CD4-positive, CD25-positive, alpha-beta regulatory T cell (primary cell): ENCODE measurements around the gene RPL39L. TPM values are rescaled to one million over a fixed set of nuclear protein-coding genes. Genes with fewer than 3 reads are reported as not detected.
"Not testable (repeated sequence)": the region's sequence is repeated elsewhere in the genome, so short reads cannot be mapped to it uniquely, and the experiment has no call there.

Experiments used
- ATAC-seq, 2 donors: fragments of 150-1000 bp; cut with Tn5 transposase; one replicate each; pipeline ENCODE4 v1.10.0; 2021; ENCODE audit warnings: low read depth in 2 of 2, moderate number of reproducible peaks in 2 of 2, moderate library complexity in 1 of 2
- DNase-seq, 3 donors: peaks; one replicate each; pipeline versions ENCODE4 v3.0.0 to v3.0.0-alpha.2; 2012 to 2022; ENCODE audit warnings: mixed read lengths in 1 of 3
- H3K27ac ChIP-seq: one replicate; pipeline ENCODE4 v1.7.0; 2013; ENCODE audit warnings: mild to moderate bottlenecking, low read length; ENCODE audit not compliant: insufficient read depth, poor library complexity, severe bottlenecking
- H3K27me3 ChIP-seq: one replicate; pipeline ENCODE4 v1.7.0; 2013; ENCODE audit warnings: low read length; ENCODE audit not compliant: control insufficient read depth, insufficient read depth
- H3K36me3 ChIP-seq: one replicate; pipeline ENCODE4 v1.7.0; 2013; ENCODE audit warnings: mild to moderate bottlenecking, low read length, moderate library complexity; ENCODE audit not compliant: control insufficient read depth, insufficient read depth
- H3K4me1 ChIP-seq: 2 replicates; pipeline ENCODE4 v1.7.0; 2013; ENCODE audit warnings: mild to moderate bottlenecking, low read length; ENCODE audit not compliant: insufficient read depth, control insufficient read depth, poor library complexity, severe bottlenecking
- H3K4me3 ChIP-seq: one replicate; pipeline ENCODE4 v1.7.0; 2013; ENCODE audit warnings: low read depth, mild to moderate bottlenecking, low read length, moderate library complexity
- H3K9me3 ChIP-seq, 2 experiments: 1 replicate in 1 of 2; 2 replicates in 1 of 2; pipeline ENCODE4 v1.7.0; 2013; ENCODE audit warnings: low read length in 2 of 2, mild to moderate bottlenecking in 1 of 2, moderate library complexity in 1 of 2; ENCODE audit not compliant: control insufficient read depth in 2 of 2
- H3K27ac Mint-ChIP-seq, 3 donors: one replicate each; pipeline ENCODE4 v1.8.0; 2020 to 2022; ENCODE audit warnings: mild to moderate bottlenecking in 3 of 3, mixed read lengths in 3 of 3, moderate library complexity in 2 of 3
- H3K27me3 Mint-ChIP-seq: one replicate; pipeline ENCODE4 v1.8.0; 2022; ENCODE audit warnings: mild to moderate bottlenecking, mixed read lengths
- H3K36me3 Mint-ChIP-seq: one replicate; pipeline ENCODE4 v1.8.0; 2020; ENCODE audit warnings: mixed read lengths
- H3K4me1 Mint-ChIP-seq, 4 donors: one replicate each; pipeline ENCODE4 v1.8.0; 2020 to 2022; ENCODE audit warnings: mixed read lengths in 4 of 4, mild to moderate bottlenecking in 1 of 4
- H3K4me3 Mint-ChIP-seq, 4 donors: one replicate each; pipeline ENCODE4 v1.8.0; 2020 to 2022; ENCODE audit warnings: mild to moderate bottlenecking in 4 of 4, mixed read lengths in 4 of 4, moderate library complexity in 3 of 4
- H3K9me3 Mint-ChIP-seq, 7 donors: one replicate each; pipeline ENCODE4 v1.8.0; 2020 to 2022; ENCODE audit warnings: mixed read lengths in 7 of 7, mild to moderate bottlenecking in 3 of 7, moderate library complexity in 2 of 7
- polyA plus RNA-seq, 4 donors: library from polyadenylated mRNA; unstranded; fragments of 300-500 nt; fragmentation: Illumina TruSeq; gene quantifications; one replicate each; pipeline ENCODE4 v1.2.3, GENCODE V29; 2021
- total RNA-seq: library from RNA; stranded (reverse); gene quantifications from one replicate; pipeline ENCODE4 v1.2.3, GENCODE V29; 2022

Gene RPL39L
- total and polyA plus RNA-seq, 5 donors from 2014 or later = 4.2 to 43.7 (median 27.7) TPM

DNA sequence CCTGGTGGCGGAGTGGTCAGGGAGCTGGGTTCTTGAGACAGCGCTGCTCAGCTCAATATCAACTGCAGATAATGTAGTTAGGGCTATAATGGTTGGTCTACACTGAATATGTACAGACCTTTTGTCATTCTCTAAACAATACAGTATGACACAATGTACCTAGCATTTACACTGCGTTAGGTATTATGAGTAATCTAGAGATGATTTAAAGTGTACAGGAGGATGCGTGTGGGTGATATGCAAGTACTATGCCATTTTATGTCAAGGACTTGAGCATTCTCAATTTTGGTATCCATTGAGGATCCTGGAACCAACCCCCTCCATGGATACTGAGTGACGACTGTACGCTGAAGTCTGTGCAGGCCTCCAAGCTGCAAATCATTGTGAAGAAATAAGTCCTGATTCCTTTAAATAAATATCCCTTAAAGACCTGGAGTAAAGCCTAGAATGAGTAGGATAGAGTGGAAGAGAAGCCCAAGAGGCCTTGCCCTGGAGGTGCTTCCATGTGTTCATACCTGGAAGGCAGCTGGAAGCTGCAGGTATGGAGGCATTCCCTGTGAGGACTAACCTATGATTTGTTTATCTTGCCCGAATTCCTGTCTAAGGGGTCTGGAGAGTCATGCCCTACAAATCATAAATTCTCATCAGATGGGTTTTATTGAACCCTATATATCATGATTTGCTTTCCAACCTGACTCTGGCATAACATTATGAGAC, 42.3 kb upstream of the RPL39L start:
- Histone ChIP-seq H3K4me1 (no peaks in the 10 kb centered on the region), H3K36me3 (no peaks in the 10 kb centered on the region), H3K27ac (no peak overlapping the region), H3K9me3 (no peaks in the 10 kb centered on the region), H3K27me3 (no peaks in the 10 kb centered on the region), H3K4me3 (no peak overlapping the region)
- H3K4me1 Mint-ChIP-seq = no peaks in the 10 kb centered on the region
- no peak overlapping the region for H3K27ac Mint-ChIP-seq
- ATAC-seq (no peak), DNase-seq (no peak)
- peaks cover 29% of the 10 kb centered on the region for H3K27me3 Mint-ChIP-seq
- H3K36me3 Mint-ChIP-seq = no peaks in the 10 kb centered on the region
- H3K4me3 Mint-ChIP-seq = no peak overlapping the region
- peaks cover 0 to 1% (median 0%) of the 10 kb centered on the region in 7 donors for H3K9me3 Mint-ChIP-seq

DNA sequence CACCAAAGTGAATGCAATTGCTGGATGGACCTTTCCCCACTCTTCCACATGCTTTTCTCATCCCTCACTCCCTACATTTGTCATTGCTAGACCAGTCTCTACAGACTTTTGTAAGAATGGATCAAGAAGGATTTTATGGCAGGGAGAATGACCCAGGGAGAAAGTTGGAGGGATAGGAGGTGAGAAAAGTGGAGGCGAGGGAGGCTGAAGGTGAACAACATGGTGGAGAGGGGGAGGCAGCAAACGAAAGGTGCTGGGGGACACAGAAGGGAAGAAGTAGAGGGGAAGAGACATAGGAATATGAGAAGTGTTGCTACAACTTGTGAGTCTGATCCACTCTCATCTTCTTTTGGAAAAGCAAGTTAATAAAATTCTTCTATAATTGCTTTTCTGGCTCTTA, 33.6 kb upstream of the RPL39L start:
- Mint-ChIP-seq H3K27me3 (peaks cover 49% of the 10 kb centered on the region), H3K4me3 (no peak overlapping the region), H3K36me3 (no peaks in the 10 kb centered on the region), H3K27ac (no peak overlapping the region), H3K4me1 (peaks cover 0 to 3% (median 1%) of the 10 kb centered on the region in 4 donors), H3K9me3 (no peaks in the 10 kb centered on the region)
- Histone ChIP-seq H3K36me3 (no peaks in the 10 kb centered on the region), H3K9me3 (no peaks in the 10 kb centered on the region), H3K4me3 (no peak overlapping the region), H3K27ac (no peak overlapping the region), H3K27me3 (peaks cover 9% of the 10 kb centered on the region), H3K4me1 (no peaks in the 10 kb centered on the region)
- no peak for ATAC-seq
- no peak for DNase-seq

DNA sequence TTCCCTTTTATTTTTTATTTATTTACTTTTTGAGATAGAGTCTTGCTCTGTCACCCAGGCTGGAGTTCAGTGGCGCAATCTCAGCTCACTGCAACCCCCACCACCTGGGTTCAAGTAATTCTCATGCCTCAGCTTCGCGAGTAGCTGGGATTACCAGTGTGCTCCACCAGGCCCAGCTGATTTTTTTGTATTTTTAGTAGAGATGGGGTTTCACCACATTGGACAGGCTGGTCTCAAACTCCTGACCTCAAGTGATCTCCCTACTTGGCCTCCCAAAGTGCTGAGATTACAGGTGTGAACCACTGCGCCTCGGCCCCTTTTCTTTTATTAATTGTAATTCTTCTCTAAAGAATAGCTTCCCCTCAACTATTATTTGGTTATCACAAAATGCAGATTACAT, 31.6 kb upstream of the RPL39L start:
- H3K27me3 ChIP-seq = peaks cover 16% of the 10 kb centered on the region
- not testable (repeated sequence) for DNase-seq, H3K4me3 Mint-ChIP-seq, H3K36me3 Mint-ChIP-seq, H3K4me3 ChIP-seq, H3K27ac Mint-ChIP-seq, H3K4me1 ChIP-seq, H3K4me1 Mint-ChIP-seq, H3K9me3 Mint-ChIP-seq, H3K36me3 ChIP-seq, H3K9me3 ChIP-seq, ATAC-seq, H3K27ac ChIP-seq
- H3K27me3 Mint-ChIP-seq = peaks cover 63% of the 10 kb centered on the region

DNA sequence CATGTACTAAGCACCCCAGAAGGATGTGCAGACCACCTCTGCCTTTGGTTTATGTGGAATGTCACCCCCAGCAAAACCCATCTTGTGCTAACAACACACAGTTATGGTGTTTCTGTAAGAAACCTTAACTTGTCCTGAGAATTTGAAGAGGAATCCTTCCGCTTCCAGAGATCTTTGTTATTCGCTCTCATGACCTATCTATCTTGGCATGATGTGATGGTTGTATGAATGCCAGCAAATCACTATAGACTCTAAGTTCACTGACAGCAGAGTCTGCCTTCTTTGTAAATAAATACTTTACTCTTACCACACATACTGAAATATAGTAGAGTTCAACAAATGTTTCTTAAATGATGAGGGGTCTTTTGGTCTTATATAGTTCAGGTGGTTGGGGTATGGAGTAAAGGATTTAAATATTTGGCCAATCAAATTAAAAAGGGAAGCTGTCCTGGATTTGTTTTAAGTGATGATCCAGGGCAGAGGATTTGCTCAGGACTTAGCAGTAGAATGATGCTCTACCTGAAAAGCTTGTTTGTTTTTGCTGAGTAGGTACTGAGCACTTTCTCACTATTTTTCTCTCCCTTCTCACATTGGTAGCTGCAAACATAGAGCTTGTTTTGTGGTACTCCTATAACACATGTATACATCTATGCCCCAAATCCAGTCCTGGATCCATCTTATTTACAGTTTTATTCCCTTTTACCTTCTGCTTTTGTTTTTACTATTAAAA, 30.1 kb upstream of the RPL39L start:
- Histone ChIP-seq H3K4me3 (no peak overlapping the region), H3K4me1 (no peaks in the 10 kb centered on the region), H3K9me3 (no peaks in the 10 kb centered on the region), H3K36me3 (no peaks in the 10 kb centered on the region), H3K27ac (no peak overlapping the region), H3K27me3 (peaks cover 17% of the 10 kb centered on the region)
- H3K27me3 Mint-ChIP-seq = peaks cover 67% of the 10 kb centered on the region
- no peaks in the 10 kb centered on the region for H3K36me3 Mint-ChIP-seq
- no peak overlapping the region for H3K4me3 Mint-ChIP-seq
- no peaks in the 10 kb centered on the region for H3K9me3 Mint-ChIP-seq
- H3K27ac Mint-ChIP-seq = peak overlapping the region in 1 of 3 donors; percentile 16
- peaks cover 0 to 8% (median 6%) of the 10 kb centered on the region in 4 donors for H3K4me1 Mint-ChIP-seq
- no peak for DNase-seq
- no peak for ATAC-seq

DNA sequence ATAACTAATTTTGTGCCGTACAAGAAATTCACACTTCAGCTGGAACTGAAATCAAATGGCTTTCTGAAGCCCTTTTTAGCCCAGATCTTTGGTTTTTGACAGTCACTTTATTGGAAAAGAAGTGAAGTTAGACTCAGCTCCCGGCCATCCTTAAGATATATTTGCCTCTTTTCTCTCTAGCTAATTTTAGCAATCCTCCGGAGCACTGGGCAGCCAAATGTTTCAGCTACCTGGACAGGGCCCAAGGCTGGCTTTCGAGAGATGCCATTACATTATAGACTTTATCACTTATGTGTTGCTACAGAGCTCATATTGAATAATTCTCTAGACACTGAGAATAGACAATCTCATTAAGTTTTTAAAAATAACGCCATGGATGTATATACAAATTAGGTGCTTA, 28.5 kb upstream of the RPL39L start:
- Mint-ChIP-seq H3K4me3 (no peak overlapping the region), H3K27me3 (peaks cover 67% of the 10 kb centered on the region), H3K4me1 (peaks cover 0 to 8% (median 6%) of the 10 kb centered on the region in 4 donors), H3K36me3 (no peaks in the 10 kb centered on the region), H3K27ac (peak overlapping the region in 1 of 3 donors; percentile 76), H3K9me3 (no peaks in the 10 kb centered on the region)
- DNase-seq (no peak), ATAC-seq (no peak)
- Histone ChIP-seq H3K4me1 (no peaks in the 10 kb centered on the region), H3K9me3 (no peaks in the 10 kb centered on the region), H3K4me3 (no peak overlapping the region), H3K27me3 (peaks cover 18% of the 10 kb centered on the region), H3K27ac (no peak overlapping the region), H3K36me3 (no peaks in the 10 kb centered on the region)

DNA sequence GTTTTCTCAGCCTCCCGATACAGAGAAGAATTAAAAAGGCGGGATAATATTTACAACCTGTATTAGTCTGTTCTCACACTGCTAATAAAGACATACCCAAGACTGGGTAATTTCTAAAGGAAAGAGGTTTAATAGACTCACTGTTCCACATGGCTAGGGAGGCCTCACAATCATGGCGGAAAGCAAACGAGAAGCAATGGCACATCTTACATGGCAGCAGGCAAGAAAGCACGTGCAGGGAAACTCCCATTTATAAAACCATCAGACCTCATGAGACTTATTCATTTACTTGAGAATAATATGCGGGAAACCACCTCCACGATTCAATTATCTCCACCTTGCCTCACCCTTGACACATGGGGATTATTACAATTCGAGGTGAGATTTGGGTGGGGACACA, 27.5 kb upstream of the RPL39L start:
- Histone ChIP-seq H3K4me3 (no peak overlapping the region), H3K27me3 (peaks cover 17% of the 10 kb centered on the region), H3K9me3 (no peaks in the 10 kb centered on the region), H3K27ac (no peak overlapping the region), H3K36me3 (no peaks in the 10 kb centered on the region), H3K4me1 (no peaks in the 10 kb centered on the region)
- Mint-ChIP-seq H3K27ac (no peak overlapping the region), H3K4me1 (peaks cover 0 to 8% (median 6%) of the 10 kb centered on the region in 4 donors), H3K36me3 (no peaks in the 10 kb centered on the region), H3K27me3 (peaks cover 69% of the 10 kb centered on the region), H3K9me3 (no peaks in the 10 kb centered on the region), H3K4me3 (no peak overlapping the region)
- ATAC-seq = no peak
- no peak for DNase-seq

DNA sequence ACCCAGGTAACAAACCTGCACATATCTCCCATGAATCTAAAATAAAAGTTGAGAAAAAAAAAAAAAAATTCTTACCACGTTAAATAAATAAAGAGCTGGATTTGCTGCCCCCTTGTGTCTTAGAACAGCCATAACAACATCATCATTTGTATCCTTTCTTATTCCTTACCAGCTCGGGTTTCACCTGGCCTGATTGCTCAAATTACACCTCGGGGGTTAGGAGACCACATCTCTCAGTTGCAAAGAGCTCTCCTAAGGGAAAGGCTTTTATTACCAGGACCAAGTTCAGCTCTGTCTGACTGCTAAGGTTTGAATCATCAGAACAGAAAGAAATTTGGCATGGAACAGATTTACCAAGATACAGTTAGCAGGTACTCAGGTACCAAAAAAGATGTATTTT, 25.8 kb upstream of the RPL39L start:
- Mint-ChIP-seq H3K27ac (no peak overlapping the region), H3K4me1 (peaks cover 0 to 8% (median 6%) of the 10 kb centered on the region in 4 donors), H3K36me3 (no peaks in the 10 kb centered on the region), H3K4me3 (no peak overlapping the region), H3K9me3 (peaks cover 0 to 7% (median 0%) of the 10 kb centered on the region in 7 donors), H3K27me3 (peaks cover 75% of the 10 kb centered on the region)
- peak; percentile 56 to 60 for ATAC-seq
- Histone ChIP-seq H3K4me3 (no peak overlapping the region), H3K27me3 (peaks cover 16% of the 10 kb centered on the region), H3K27ac (no peak overlapping the region), H3K4me1 (no peaks in the 10 kb centered on the region), H3K36me3 (no peaks in the 10 kb centered on the region), H3K9me3 (no peaks in the 10 kb centered on the region)
- peak; percentile 22 to 79 (median 76) for DNase-seq
